ENCODE results near the gene SAMD4A.

DNA sequence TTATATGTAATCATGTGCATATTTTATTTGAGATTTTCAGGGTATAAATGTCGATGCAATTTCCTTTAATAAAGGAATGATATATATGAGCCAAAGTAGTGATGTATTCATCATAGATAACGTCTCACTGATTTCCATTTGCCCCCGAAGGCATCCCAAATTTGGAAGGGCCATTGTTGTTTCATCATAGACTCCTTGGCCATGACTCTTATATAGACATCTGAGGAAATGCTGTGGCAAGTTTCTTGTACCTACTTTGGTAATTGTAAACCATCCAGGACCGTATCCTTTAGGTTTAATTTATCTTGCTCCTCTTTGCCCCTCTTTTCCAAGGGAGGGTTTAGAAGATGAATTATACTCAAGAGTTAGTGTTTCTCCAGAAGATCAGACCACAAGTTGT lies 84.7 kb downstream of the SAMD4A start:
- TF ChIP-seq YY1 (IDR thresholded peaks at IDR 0.05; ENCODE audit: insufficient read depth, insufficient read length), result no peak
- no peak for TF ChIP-seq ZNF274 (IDR thresholded peaks at IDR 0.05; ENCODE audit: low read depth, low read length)
- no peak for TF ChIP-seq SUZ12 (IDR thresholded peaks at IDR 0.05; ENCODE audit: extremely low read depth, insufficient read depth, insufficient read length)
